Measurements from ENCODE around the gene GPC3. TPM values are rescaled to one million over a fixed set of nuclear protein-coding genes. Genes with fewer than 3 reads are reported as not detected.

The GPC3 gene
- total RNA-seq, 1 donor from 2014 or later: not detected

DNA sequence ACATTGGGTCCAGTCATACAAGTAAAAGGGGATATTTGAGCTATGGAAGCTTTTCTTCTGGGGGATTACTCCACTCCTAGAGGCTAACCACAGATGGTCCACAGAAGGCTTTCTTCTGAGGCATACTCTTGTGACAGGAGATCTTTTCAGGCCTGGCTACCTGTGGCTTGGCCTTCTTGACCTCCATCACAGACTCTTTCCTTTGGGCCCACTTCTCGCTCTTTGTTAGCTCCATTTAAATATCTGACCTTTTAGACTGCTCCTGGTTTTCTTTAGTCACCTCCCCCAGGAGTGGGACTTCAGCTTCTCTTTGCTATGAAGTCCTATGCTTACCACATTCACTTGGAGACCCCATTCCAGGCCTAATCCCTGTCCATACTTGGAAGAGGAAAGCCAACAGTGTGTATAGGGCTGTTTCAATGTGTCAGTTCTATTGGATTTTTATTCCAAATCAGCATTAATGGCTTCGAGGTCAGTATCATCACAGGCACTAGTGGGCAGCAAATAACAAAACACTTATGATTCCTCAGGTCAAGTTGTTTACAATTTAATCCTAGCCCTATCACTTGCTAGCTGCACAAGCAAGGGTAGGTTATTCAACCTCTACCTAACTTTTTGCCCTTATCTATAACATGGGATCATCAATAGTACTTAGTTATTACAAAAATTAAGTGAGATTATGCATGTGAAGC, 26.3 kb downstream of the GPC3 start:
- intact Hi-C loops (cut with micrococcal nuclease): no loop called here
- H3K4me1 Mint-ChIP-seq: no peaks in the 10 kb centered on the region
- H3K36me3 Mint-ChIP-seq (ENCODE audit: low read depth): no peaks in the 10 kb centered on the region
- CTCF ChIA-PET: no interaction called here
- H3K4me3 Mint-ChIP-seq: no peak overlapping the region
- TF ChIP-seq, protein P1, sequence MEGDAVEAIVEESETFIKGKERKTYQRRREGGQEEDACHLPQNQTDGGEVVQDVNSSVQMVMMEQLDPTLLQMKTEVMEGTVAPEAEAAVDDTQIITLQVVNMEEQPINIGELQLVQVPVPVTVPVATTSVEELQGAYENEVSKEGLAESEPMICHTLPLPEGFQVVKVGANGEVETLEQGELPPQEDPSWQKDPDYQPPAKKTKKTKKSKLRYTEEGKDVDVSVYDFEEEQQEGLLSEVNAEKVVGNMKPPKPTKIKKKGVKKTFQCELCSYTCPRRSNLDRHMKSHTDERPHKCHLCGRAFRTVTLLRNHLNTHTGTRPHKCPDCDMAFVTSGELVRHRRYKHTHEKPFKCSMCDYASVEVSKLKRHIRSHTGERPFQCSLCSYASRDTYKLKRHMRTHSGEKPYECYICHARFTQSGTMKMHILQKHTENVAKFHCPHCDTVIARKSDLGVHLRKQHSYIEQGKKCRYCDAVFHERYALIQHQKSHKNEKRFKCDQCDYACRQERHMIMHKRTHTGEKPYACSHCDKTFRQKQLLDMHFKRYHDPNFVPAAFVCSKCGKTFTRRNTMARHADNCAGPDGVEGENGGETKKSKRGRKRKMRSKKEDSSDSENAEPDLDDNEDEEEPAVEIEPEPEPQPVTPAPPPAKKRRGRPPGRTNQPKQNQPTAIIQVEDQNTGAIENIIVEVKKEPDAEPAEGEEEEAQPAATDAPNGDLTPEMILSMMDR (IDR thresholded peaks at IDR 0.05): no peak
- H3K27me3 Mint-ChIP-seq: peaks cover 4% of the 10 kb centered on the region
- H3K27ac Mint-ChIP-seq: no peak overlapping the region
- POLR2A ChIA-PET: no interaction called here
- no peak for DNase-seq
- H3K9me3 Mint-ChIP-seq: no peaks in the 10 kb centered on the region
- ATAC-seq (ENCODE audit: low read depth): no peak

DNA sequence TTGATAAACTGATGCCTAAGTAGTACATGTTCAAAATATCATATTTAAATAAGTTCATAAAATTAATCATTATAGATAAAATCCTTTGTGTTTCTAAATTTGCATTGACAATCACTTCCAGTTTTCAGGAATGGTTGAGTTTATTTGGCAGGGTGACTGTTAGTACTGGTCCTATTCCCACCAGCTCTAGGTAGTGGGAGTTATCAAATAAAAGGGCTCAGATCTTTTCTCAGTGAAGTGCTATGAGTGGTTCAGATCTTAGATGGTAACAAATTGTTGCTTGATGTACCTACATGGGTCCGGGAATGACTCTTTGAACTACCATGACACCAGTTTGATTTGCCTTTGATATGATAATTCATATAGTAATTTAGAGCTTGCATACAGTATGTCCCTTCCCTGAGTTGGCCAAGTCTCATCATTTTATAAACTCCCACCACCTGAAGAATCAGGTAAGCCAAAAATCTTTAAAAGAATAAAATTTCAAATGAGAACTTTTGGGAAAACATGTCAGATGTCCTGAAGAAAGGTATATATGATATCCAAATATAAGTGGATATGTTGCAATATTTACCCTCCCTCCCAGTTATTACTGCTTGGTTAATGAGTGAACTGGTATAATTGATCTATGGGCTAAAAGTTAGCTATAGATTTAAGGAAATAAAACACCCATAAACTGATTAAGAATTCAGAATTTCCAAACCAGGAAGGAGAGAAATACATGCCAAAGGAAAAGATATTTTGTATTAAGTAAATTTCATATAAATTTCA, 28.6 kb downstream of the GPC3 start:
- CTCF ChIA-PET: no interaction called here
- ATAC-seq (ENCODE audit: low read depth) (no peak), DNase-seq (no peak)
- H3K27ac Mint-ChIP-seq: no peak overlapping the region
- H3K4me3 Mint-ChIP-seq: no peak overlapping the region
- H3K27me3 Mint-ChIP-seq: peaks cover 6% of the 10 kb centered on the region
- peaks cover 4% of the 10 kb centered on the region for H3K9me3 Mint-ChIP-seq
- H3K4me1 Mint-ChIP-seq: no peaks in the 10 kb centered on the region
- intact Hi-C loops (cut with micrococcal nuclease): no loop called here
- POLR2A ChIA-PET: no interaction called here
- no peaks in the 10 kb centered on the region for H3K36me3 Mint-ChIP-seq (ENCODE audit: low read depth)
- TF ChIP-seq, protein P1 (IDR thresholded peaks at IDR 0.05): no peak

DNA sequence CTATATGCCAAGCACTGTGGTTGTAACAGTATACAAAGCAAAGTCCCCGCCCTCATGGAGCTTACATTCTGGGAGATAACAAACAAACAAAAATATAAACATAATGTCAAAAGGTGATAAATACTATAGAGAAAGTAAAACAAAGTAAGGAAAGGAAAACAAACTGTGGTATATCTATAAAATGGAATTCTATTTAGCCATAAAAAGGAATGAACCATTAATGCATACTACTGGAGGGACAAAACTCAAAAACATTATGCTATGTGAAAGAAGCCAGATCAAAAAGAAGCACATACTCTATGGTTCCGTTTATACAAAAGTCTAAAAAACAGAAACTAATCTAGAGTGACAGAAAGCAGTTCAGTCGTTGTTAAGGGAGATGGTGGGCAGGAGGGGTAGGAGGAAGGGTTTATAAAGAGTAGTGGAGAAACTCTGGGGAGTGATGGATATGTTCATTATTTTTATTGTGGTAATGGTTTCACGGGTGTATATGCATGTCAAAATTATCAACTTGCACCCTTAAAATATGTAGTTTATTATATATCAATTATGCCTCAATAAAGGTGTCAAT, 31.5 kb downstream of the GPC3 start:
- Mint-ChIP-seq H3K27ac (no peak overlapping the region), H3K4me3 (no peak overlapping the region), H3K9me3 (peaks cover 4% of the 10 kb centered on the region), H3K27me3 (peaks cover 6% of the 10 kb centered on the region), H3K36me3 (ENCODE audit: low read depth) (no peaks in the 10 kb centered on the region), H3K4me1 (no peaks in the 10 kb centered on the region)
- intact Hi-C loops (cut with micrococcal nuclease): no loop called here
- DNase-seq (no peak), ATAC-seq (ENCODE audit: low read depth) (no peak)
- TF ChIP-seq, protein P1 (IDR thresholded peaks at IDR 0.05): no peak
- ChIA-PET POLR2A (no interaction called here), CTCF (no interaction called here)

DNA sequence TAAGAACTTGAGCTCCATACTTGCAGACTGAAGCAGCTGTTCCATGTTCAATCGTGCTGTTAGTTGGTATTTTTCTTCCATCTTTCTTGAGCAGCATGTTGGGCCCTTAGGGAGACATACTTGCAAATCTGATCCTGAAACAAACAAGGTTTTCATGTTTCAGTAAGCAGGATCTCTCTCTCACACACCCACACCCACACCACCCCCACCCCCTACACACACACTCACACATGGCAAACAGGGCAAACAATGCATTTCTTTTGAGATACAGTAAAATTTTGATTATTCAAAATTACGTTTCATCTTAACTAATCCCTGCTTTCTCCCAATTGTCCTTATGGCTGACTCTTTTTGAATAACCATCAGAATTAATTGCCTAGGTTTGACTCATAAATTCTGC, 32.3 kb downstream of the GPC3 start:
- no peak for DNase-seq
- intact Hi-C loops (cut with micrococcal nuclease): no loop called here
- ChIA-PET POLR2A (no interaction called here), CTCF (no interaction called here)
- H3K36me3 Mint-ChIP-seq (ENCODE audit: low read depth): no peaks in the 10 kb centered on the region
- TF ChIP-seq, protein P1 (IDR thresholded peaks at IDR 0.05): no peak
- H3K9me3 Mint-ChIP-seq: peaks cover 4% of the 10 kb centered on the region
- peaks cover 6% of the 10 kb centered on the region for H3K27me3 Mint-ChIP-seq
- ATAC-seq (ENCODE audit: low read depth): no peak
- no peaks in the 10 kb centered on the region for H3K4me1 Mint-ChIP-seq
- H3K27ac Mint-ChIP-seq: no peak overlapping the region
- H3K4me3 Mint-ChIP-seq: no peak overlapping the region

DNA sequence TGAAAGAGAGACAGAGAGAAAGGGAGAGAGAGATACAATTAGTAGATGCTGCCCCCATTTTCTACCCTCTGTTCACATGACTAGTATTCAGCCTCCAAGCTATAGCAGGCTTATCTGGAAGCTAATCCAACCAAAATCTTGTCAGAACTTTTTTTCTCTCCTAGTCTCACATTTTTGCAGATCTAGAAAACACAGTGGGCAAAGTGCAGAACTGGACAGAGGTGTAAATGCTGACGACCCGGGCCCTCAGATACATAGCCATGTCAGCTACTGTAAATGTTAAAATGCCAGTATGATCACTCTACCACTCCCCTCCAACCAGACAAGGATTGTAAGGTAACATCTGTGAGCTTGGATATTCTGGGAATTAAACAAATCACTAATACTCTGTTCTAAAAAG, 34.3 kb downstream of the GPC3 start:
- Mint-ChIP-seq H3K4me3 (no peak overlapping the region), H3K27me3 (peaks cover 6% of the 10 kb centered on the region), H3K4me1 (no peaks in the 10 kb centered on the region), H3K9me3 (peaks cover 4% of the 10 kb centered on the region), H3K36me3 (ENCODE audit: low read depth) (no peaks in the 10 kb centered on the region), H3K27ac (no peak overlapping the region)
- CTCF ChIA-PET: no interaction called here
- DNase-seq (no peak), ATAC-seq (ENCODE audit: low read depth) (no peak)
- intact Hi-C loops (cut with micrococcal nuclease): no loop called here
- POLR2A ChIA-PET: no interaction called here
- TF ChIP-seq, protein P1 (IDR thresholded peaks at IDR 0.05): no peak

Data from activated B cell treated with CpG ODN at 0.5 μM for 24 hours (primary cell).